Measurements from ENCODE around the gene OASL.

- TF ChIP-seq CTCF (IDR thresholded peaks at IDR 0.05 in 8 of 11, conservative IDR thresholded peaks at IDR 0.05 in 3 of 11) (no peak), POLR2A (IDR thresholded peaks at IDR 0.05) (no peak), POLR2AphosphoS5 (IDR thresholded peaks at IDR 0.05) (peak in 1 of 3 donors; percentile 51)
Measured at GRCh38 chr12:120999191-121000120, 39.6 kb downstream of the OASL start.

All from spleen (tissue), 7 donors.